Activated CD4-positive, alpha-beta T cell treated with anti-CD3 and anti-CD28 coated beads, Interleukin-10, Interleukin-2, amounts not matched to agents 100 ng/mL and 50 ng/mL, durations not matched to agents 16 hours and 8 hours (primary cell): ENCODE results near the gene UNC13B.

Source experiments
- DNase-seq: peaks from one replicate; pipeline ENCODE4 v3.0.0-alpha.2; 2020

Gene UNC13B

GRCh38 chr9:35280399-35280798, 118.6 kb downstream of the UNC13B start:
- no peak for DNase-seq

GRCh38 chr9:35285731-35286130, 123.9 kb downstream of the UNC13B start:
- no peak for DNase-seq

GRCh38 chr9:35286381-35286780, 124.6 kb downstream of the UNC13B start:
- no peak for DNase-seq

GRCh38 chr9:35287987-35288632, 126.3 kb downstream of the UNC13B start:
- no peak for DNase-seq

- no peak for DNase-seq
Observed at GRCh38 chr9:35288778-35289177, 127.0 kb downstream of the UNC13B start.

GRCh38 chr9:35293376-35293964, 131.7 kb downstream of the UNC13B start:
- no peak for DNase-seq

GRCh38 chr9:35294066-35294465, 132.3 kb downstream of the UNC13B start:
- no peak for DNase-seq

- no peak for DNase-seq
Observed at GRCh38 chr9:35294556-35294955, 132.7 kb downstream of the UNC13B start.

GRCh38 chr9:35295369-35296036, 133.7 kb downstream of the UNC13B start:
- DNase-seq = no peak

GRCh38 chr9:35303567-35303966, 141.8 kb downstream of the UNC13B start:
- DNase-seq = no peak

GRCh38 chr9:35306283-35306682, 144.5 kb downstream of the UNC13B start:
- DNase-seq = no peak

- DNase-seq = no peak
Observed at GRCh38 chr9:35308316-35308715, 146.5 kb downstream of the UNC13B start.

GRCh38 chr9:35311891-35312639, 150.3 kb downstream of the UNC13B start:
- no peak for DNase-seq

GRCh38 chr9:35313460-35313859, 151.7 kb downstream of the UNC13B start:
- DNase-seq = no peak

- DNase-seq = no peak
Observed at GRCh38 chr9:35313916-35314315, 152.1 kb downstream of the UNC13B start.

- no peak for DNase-seq
Observed at GRCh38 chr9:35318741-35319140, 156.9 kb downstream of the UNC13B start.

GRCh38 chr9:35322075-35322885, 160.5 kb downstream of the UNC13B start:
- DNase-seq = no peak

- no peak for DNase-seq
Observed at GRCh38 chr9:35324966-35325365, 163.2 kb downstream of the UNC13B start.

GRCh38 chr9:35333551-35333950, 171.7 kb downstream of the UNC13B start:
- DNase-seq = no peak

- DNase-seq = no peak
Observed at GRCh38 chr9:35335164-35335563, 173.4 kb downstream of the UNC13B start.

GRCh38 chr9:35338086-35338485, 176.3 kb downstream of the UNC13B start:
- no peak for DNase-seq

- no peak for DNase-seq
Observed at GRCh38 chr9:35338561-35339274, 176.9 kb downstream of the UNC13B start.
